GM10248 (cell line): ENCODE data around the gene MRPL2.
"Not testable (repeated sequence)": the region's sequence is repeated elsewhere in the genome, so short reads cannot be mapped to it uniquely, and the experiment has no call there.

Source experiments
- CTCF ChIA-PET: fragments of 300-600 bp; sonication (Branson Sonifier 250); formaldehyde crosslinking; extraction: SDS; loops from one replicate; lab custom pipeline; 2021; ENCODE audit warnings: antibody characterized with exemption; lab: Yijun Ruan, JAX
- POLR2A ChIA-PET: fragments of 350-650 bp; sonication (Branson Sonifier 250); formaldehyde crosslinking; extraction: SDS; loops from one replicate; lab custom pipeline; 2020; ENCODE audit warnings: antibody characterized with exemption; lab: Yijun Ruan, JAX
- DNase-seq: peaks from one replicate; pipeline ENCODE4 v3.0.0; 2012; ENCODE audit errors: extremely low spot score
- TF ChIP-seq, protein P1 (sequence below): IDR thresholded peaks from 2 replicates; pipeline ENCODE4 v1.5.1; 2012; ENCODE audit warnings: mild to moderate bottlenecking, low read depth; ENCODE audit errors: extremely low read depth, missing control alignments, control extremely low read depth

The MRPL2 gene

DNA sequence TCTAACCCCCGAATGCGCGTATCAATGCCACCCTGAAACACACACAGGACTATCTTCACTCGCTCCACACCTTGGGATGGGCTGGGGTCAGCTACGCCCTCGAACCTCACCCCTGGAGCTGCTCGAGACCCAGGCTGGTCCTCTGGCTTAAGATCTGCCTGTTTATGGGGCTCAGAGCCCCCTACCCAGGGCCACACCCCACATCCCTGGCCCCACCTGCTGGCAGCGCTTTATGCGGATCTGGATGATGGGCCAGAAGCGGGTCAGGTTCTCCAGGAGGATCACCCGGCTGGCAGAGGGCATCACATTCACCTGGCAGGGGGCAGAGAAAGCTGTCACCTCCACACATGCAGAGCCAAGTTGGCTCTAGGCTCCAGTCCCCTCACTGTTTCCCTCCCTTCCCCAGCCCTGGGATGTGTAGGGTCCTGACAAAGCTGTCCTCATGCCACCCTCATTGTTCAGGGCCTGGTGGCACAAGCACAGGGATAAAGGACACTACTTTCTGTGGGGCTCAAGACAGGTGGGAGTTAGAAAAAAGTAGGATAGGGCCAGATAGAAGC, 13.8 kb downstream of the MRPL2 start:
- TF ChIP-seq, protein P1, sequence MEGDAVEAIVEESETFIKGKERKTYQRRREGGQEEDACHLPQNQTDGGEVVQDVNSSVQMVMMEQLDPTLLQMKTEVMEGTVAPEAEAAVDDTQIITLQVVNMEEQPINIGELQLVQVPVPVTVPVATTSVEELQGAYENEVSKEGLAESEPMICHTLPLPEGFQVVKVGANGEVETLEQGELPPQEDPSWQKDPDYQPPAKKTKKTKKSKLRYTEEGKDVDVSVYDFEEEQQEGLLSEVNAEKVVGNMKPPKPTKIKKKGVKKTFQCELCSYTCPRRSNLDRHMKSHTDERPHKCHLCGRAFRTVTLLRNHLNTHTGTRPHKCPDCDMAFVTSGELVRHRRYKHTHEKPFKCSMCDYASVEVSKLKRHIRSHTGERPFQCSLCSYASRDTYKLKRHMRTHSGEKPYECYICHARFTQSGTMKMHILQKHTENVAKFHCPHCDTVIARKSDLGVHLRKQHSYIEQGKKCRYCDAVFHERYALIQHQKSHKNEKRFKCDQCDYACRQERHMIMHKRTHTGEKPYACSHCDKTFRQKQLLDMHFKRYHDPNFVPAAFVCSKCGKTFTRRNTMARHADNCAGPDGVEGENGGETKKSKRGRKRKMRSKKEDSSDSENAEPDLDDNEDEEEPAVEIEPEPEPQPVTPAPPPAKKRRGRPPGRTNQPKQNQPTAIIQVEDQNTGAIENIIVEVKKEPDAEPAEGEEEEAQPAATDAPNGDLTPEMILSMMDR = no peak
- POLR2A ChIA-PET = interaction anchor here (0.5 kb wide), 1 partner anchor 23 kb away, joined by 6 read pairs; no protein-coding TSS in a partner anchor
- no peak for DNase-seq
- CTCF ChIA-PET = interaction anchor here (1.3 kb wide), 1 partner anchor 11 kb away, joined by 4 read pairs; no protein-coding TSS in a partner anchor

DNA sequence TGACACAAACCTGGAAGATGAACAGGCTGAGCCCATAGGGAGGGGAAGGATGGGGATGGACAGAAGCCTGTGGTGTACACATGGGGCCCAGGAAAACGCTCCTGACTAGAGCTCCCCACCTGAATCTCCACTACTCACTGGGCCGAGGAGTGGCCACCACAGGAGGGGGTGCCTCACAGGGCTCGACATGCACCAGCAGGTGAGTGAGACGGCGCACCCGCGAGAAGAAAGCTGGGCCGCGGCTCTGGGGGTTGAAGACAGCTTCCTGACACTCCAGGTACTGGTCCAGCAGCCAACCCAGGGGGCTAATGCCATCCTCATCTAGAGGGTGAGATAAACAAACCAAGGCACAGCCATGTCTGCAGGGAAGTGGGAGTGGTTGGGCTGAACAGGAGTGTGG, 15.9 kb downstream of the MRPL2 start:
- ChIA-PET POLR2A (no interaction called here), CTCF (interaction anchor here (1.3 kb wide), 1 partner anchor 10 kb away, joined by 3 read pairs; the partner anchor contains the start of gene CUL7)
- no peak for DNase-seq
- TF ChIP-seq, protein P1 = no peak

DNA sequence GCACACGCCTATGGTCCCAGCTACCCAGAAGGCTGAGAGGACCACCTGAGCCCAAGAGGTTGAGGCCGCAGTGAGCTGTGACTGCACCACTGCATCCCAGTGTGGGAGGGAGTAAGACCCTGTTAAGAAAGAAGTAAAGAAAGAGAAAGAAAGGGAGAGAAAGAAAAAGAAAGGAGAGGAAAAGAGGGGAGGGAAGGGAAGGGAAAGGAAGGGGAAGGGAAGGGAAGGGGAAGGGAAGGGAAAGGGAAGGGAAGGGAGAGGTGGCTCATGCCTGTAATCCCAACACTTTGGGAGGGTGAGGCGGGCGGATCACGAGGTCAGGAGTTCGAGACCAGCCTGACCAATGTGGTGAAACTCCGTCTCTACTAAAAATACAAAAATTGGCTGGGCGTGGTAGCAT, 17.8 kb downstream of the MRPL2 start:
- DNase-seq, POLR2A ChIA-PET: not testable (repeated sequence)
- CTCF ChIA-PET = interaction anchor here (1.2 kb wide), 1 partner anchor 18 kb away, joined by 3 read pairs; no protein-coding TSS in a partner anchor

DNA sequence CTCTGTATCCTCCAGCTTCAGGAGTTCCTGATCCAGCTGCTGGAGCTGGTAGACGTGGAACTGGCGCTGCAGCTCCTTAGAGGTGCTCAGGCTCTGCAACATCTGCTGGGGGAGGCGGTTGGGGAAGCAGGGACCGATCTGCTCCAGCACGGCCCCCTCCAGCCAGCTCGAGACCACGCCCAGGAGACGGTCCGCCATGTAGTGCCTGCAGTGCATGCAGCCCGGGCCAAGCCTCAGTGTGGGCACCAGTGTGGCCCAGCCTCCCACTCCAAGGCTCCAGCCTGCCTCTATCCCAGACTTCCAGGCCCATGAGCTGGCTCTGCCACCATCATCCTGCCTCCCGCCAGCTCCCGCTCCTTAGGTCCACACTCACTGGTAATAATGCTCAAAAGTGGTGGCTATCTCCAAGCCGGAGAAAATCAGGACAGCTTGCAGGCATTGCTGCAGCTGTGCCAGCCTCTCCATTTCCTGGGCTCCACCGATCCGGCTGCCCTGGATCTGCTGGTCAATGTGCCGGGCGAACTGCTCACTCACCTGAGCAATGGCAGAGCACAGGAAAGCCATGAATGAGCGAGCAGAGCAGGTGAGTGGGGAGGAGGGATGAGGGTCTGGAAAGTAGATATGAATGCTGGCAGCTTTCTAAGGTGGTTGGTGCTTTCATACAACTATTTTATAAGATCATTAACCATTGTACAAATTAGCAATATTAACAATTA, 18.5 kb downstream of the MRPL2 start:
- TF ChIP-seq, protein P1 = no peak
- CTCF ChIA-PET = interaction anchor here (1.1 to 1.2 kb wide), 3 partner anchors 11 to 17 kb away, joined by 3 read pairs; no protein-coding TSS in a partner anchor
- POLR2A ChIA-PET = no interaction called here
- no peak for DNase-seq

DNA sequence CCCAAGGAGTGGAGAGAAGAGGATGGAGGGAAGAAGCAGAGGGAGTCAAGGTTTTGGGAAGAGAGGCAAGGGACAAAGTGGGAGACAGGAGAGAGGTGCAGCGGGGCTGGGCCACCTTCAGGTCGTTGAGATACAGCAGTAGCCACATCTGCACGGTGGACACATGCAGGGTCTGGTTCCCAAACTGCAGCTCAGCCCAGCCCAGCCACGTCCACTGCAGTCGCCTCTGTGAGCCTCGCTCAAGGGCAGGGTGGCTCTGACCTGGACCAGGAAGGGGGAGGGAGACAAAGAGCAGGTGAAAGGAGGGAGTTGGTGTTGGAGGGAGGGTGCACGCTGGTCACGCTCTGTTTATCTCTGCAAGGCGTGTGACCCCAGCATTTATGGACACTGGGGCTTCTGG, 20.5 kb downstream of the MRPL2 start:
- TF ChIP-seq, protein P1 = no peak
- no peak for DNase-seq
- POLR2A ChIA-PET = interaction anchor here (1.6 kb wide), 1 partner anchor 10 kb away, joined by 3 read pairs; no protein-coding TSS in a partner anchor
- CTCF ChIA-PET = no interaction called here

DNA sequence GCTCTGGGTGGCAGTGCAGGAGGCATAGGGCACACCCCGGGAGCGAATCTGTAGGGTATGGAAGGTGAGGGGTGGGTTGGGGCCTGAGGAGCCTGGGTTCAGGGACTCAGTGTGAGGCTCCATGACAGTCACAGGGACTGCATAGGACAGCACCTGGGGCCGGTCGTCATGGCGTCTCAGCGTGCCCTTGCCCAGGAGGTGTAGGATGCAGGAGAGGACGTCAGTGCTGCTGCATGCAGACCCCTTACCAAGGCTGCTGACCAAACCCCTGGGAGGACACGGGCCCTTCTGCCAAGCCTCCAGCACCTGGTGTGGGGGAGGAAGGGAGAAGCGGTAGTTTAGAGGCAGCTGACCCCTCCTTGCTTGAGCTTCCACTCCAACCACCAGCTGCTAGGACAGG, 21.5 kb downstream of the MRPL2 start:
- DNase-seq = no peak
- POLR2A ChIA-PET = interaction anchor here (0.6 kb wide), 1 partner anchor 14 kb away, joined by 4 read pairs; no protein-coding TSS in a partner anchor
- CTCF ChIA-PET = no interaction called here
- TF ChIP-seq, protein P1 = no peak
